ENCODE measurements around the gene RWDD2A. TPM values are rescaled to one million over a fixed set of nuclear protein-coding genes. Genes with fewer than 3 reads are reported as not detected.
A peak's percentile ranks its signal among the peaks of the same experiment; 100 is the strongest.

The RWDD2A gene
- polyA plus RNA-seq (2013, experiment 1 of 2) = 5.8 TPM
- polyA plus RNA-seq (2013, experiment 2 of 2) = 6.0 TPM

- H3K23ac ChIP-seq (ENCODE audit: low read depth, low read length, poor library complexity) = peak within 1 kb of the TSS; percentile 94
- peak; percentile 86 for DNase-seq (ENCODE audit: low spot score)
- peak within 1 kb of the TSS; percentile 93 for H2AFZ ChIP-seq (ENCODE audit: low read length)
- H3K9ac ChIP-seq (ENCODE audit: low read depth, low read length, poor library complexity) = peak within 1 kb of the TSS; percentile 88
- peak within 1 kb of the TSS; percentile 73 to 95 for H3K4me3 ChIP-seq (ENCODE audit: low read length in 2 of 2)
- no peaks in the 10 kb centered on the region for H3K9me3 ChIP-seq (replicated peaks in 1 of 2; ENCODE audit: control insufficient read depth in 2 of 2, insufficient read depth in 1 of 2, low read depth in 1 of 2, low read length in 2 of 2)
- no peak within 1 kb of the TSS for H2AK5ac ChIP-seq (ENCODE audit: low read depth, low read length)
- H2BK15ac ChIP-seq (ENCODE audit: low read length) = no peak within 1 kb of the TSS
- H3K18ac ChIP-seq (ENCODE audit: low read length) = peak within 1 kb of the TSS; percentile 95
- no peaks in the 10 kb centered on the region for H3K27me3 ChIP-seq (ENCODE audit: control insufficient read depth in 3 of 3, insufficient read depth in 3 of 3, low read depth in 1 of 3, low read length in 3 of 3)
- H2BK120ac ChIP-seq (ENCODE audit: low read depth, low read length) = no peak within 1 kb of the TSS
- peak within 1 kb of the TSS; percentile 68 for H3K4me2 ChIP-seq (ENCODE audit: insufficient read depth, low read length, poor library complexity, severe bottlenecking)
- H4K8ac ChIP-seq (ENCODE audit: low read depth, low read length) = no peak within 1 kb of the TSS
- H3K79me1 ChIP-seq (ENCODE audit: low read depth, low read length) = no peaks in the 10 kb centered on the region
- no peak within 1 kb of the TSS for H3K4ac ChIP-seq (ENCODE audit: low read length)
- no peak within 1 kb of the TSS for H2BK12ac ChIP-seq (ENCODE audit: low read length)
- no CpG with 5 or more reads among the region's 88 CpGs for WGBS, 2 donors (ENCODE audit: extremely low coverage in 2 of 2, insufficient read length in 2 of 2, insufficient replicate concordance in 1 of 2)
- H3K14ac ChIP-seq (ENCODE audit: low read length) = peak within 1 kb of the TSS; percentile 60
- peak within 1 kb of the TSS; percentile 63 for H3K27ac ChIP-seq (replicated peaks; ENCODE audit: low read length)
- H4K91ac ChIP-seq (ENCODE audit: low read depth, low read length, poor library complexity) = peak within 1 kb of the TSS; percentile 18
- peak within 1 kb of the TSS; percentile 58 for H2BK5ac ChIP-seq (ENCODE audit: low read length)
- peaks cover 3 to 8% of the 10 kb centered on the region in 2 donors for H3K4me1 ChIP-seq (ENCODE audit: control insufficient read depth in 2 of 2, insufficient read depth in 1 of 2, low read depth in 1 of 2, low read length in 2 of 2)
- peaks cover 15 to 61% of the 10 kb centered on the region in 2 donors for H3K36me3 ChIP-seq (replicated peaks in 1 of 2; ENCODE audit: control insufficient read depth in 2 of 2, insufficient read depth in 2 of 2, low read length in 2 of 2)
Observed at GRCh38 chr6:83192871-83193746, at the start of gene RWDD2A, which contains the start of gene PGM3. Gene RWDD2A (plus strand): TSS chr6:83193357. CDS start chr6:83194452, 1,095 bp downstream. Gene PGM3 (minus strand): TSS chr6:83193265. CDS start chr6:83191012, 2,253 bp downstream.

- no peaks in the 10 kb centered on the region for H3K4me1 ChIP-seq (ENCODE audit: control insufficient read depth in 2 of 2, insufficient read depth in 1 of 2, low read depth in 1 of 2, low read length in 2 of 2)
- no peak overlapping the region for H4K91ac ChIP-seq (ENCODE audit: low read depth, low read length, poor library complexity)
- H3K23ac ChIP-seq (ENCODE audit: low read depth, low read length, poor library complexity) = no peak overlapping the region
- H3K9ac ChIP-seq (ENCODE audit: low read depth, low read length, poor library complexity) = no peak overlapping the region
- H3K27ac ChIP-seq (replicated peaks; ENCODE audit: low read length) = no peak overlapping the region
- H2BK12ac ChIP-seq (ENCODE audit: low read length) = no peak overlapping the region
- H3K36me3 ChIP-seq (replicated peaks in 1 of 2; ENCODE audit: control insufficient read depth in 2 of 2, insufficient read depth in 2 of 2, low read length in 2 of 2) = peaks cover 4 to 46% of the 10 kb centered on the region in 2 donors
- WGBS, 2 donors (ENCODE audit: extremely low coverage in 2 of 2, insufficient read length in 2 of 2, insufficient replicate concordance in 1 of 2) = no CpG with 5 or more reads among the region's 2 CpGs
- H2AK5ac ChIP-seq (ENCODE audit: low read depth, low read length) = no peak overlapping the region
- H3K18ac ChIP-seq (ENCODE audit: low read length) = no peak overlapping the region
- no peak for DNase-seq (ENCODE audit: low spot score)
- H2AFZ ChIP-seq (ENCODE audit: low read length) = no peak overlapping the region
- no peak overlapping the region for H3K4me3 ChIP-seq (ENCODE audit: low read length in 2 of 2)
- no peak overlapping the region for H2BK120ac ChIP-seq (ENCODE audit: low read depth, low read length)
- H4K8ac ChIP-seq (ENCODE audit: low read depth, low read length) = no peak overlapping the region
- H3K27me3 ChIP-seq (ENCODE audit: control insufficient read depth in 3 of 3, insufficient read depth in 3 of 3, low read depth in 1 of 3, low read length in 3 of 3) = no peaks in the 10 kb centered on the region
- H3K4me2 ChIP-seq (ENCODE audit: insufficient read depth, low read length, poor library complexity, severe bottlenecking) = no peak overlapping the region
- no peak overlapping the region for H2BK5ac ChIP-seq (ENCODE audit: low read length)
- H3K4ac ChIP-seq (ENCODE audit: low read length) = no peak overlapping the region
- no peak overlapping the region for H3K14ac ChIP-seq (ENCODE audit: low read length)
- H3K79me1 ChIP-seq (ENCODE audit: low read depth, low read length) = no peaks in the 10 kb centered on the region
- H3K9me3 ChIP-seq (replicated peaks in 1 of 2; ENCODE audit: control insufficient read depth in 2 of 2, insufficient read depth in 1 of 2, low read depth in 1 of 2, low read length in 2 of 2) = no peaks in the 10 kb centered on the region
- no peak overlapping the region for H2BK15ac ChIP-seq (ENCODE audit: low read length)
Observed at GRCh38 chr6:83151114-83151513, 42.0 kb upstream of the RWDD2A start.

GRCh38 chr6:83152913-83153312, 40.2 kb upstream of the RWDD2A start:
- Histone ChIP-seq H3K4ac (ENCODE audit: low read length) (no peak overlapping the region), H3K18ac (ENCODE audit: low read length) (no peak overlapping the region), H3K9me3 (replicated peaks in 1 of 2; ENCODE audit: control insufficient read depth in 2 of 2, insufficient read depth in 1 of 2, low read depth in 1 of 2, low read length in 2 of 2) (no peaks in the 10 kb centered on the region), H3K79me1 (ENCODE audit: low read depth, low read length) (no peaks in the 10 kb centered on the region), H3K23ac (ENCODE audit: low read depth, low read length, poor library complexity) (no peak overlapping the region), H3K4me3 (ENCODE audit: low read length in 2 of 2) (no peak overlapping the region), H4K91ac (ENCODE audit: low read depth, low read length, poor library complexity) (no peak overlapping the region), H2BK15ac (ENCODE audit: low read length) (no peak overlapping the region), H3K27me3 (ENCODE audit: control insufficient read depth in 3 of 3, insufficient read depth in 3 of 3, low read depth in 1 of 3, low read length in 3 of 3) (no peaks in the 10 kb centered on the region), H3K27ac (replicated peaks; ENCODE audit: low read length) (no peak overlapping the region), H2BK5ac (ENCODE audit: low read length) (no peak overlapping the region), H3K36me3 (replicated peaks in 1 of 2; ENCODE audit: control insufficient read depth in 2 of 2, insufficient read depth in 2 of 2, low read length in 2 of 2) (peaks cover 4 to 52% of the 10 kb centered on the region in 2 donors), H4K8ac (ENCODE audit: low read depth, low read length) (no peak overlapping the region), H2AFZ (ENCODE audit: low read length) (no peak overlapping the region), H2BK120ac (ENCODE audit: low read depth, low read length) (no peak overlapping the region), H2AK5ac (ENCODE audit: low read depth, low read length) (no peak overlapping the region), H2BK12ac (ENCODE audit: low read length) (no peak overlapping the region), H3K4me1 (ENCODE audit: control insufficient read depth in 2 of 2, insufficient read depth in 1 of 2, low read depth in 1 of 2, low read length in 2 of 2) (no peaks in the 10 kb centered on the region), H3K4me2 (ENCODE audit: insufficient read depth, low read length, poor library complexity, severe bottlenecking) (no peak overlapping the region), H3K14ac (ENCODE audit: low read length) (no peak overlapping the region), H3K9ac (ENCODE audit: low read depth, low read length, poor library complexity) (no peak overlapping the region)
- no CpG with 5 or more reads among the region's 1 CpG for WGBS, 2 donors (ENCODE audit: extremely low coverage in 2 of 2, insufficient read length in 2 of 2, insufficient replicate concordance in 1 of 2)
- DNase-seq (ENCODE audit: low spot score) = peak; percentile 11

GRCh38 chr6:83153883-83154521, 39.2 kb upstream of the RWDD2A start:
- Histone ChIP-seq H3K4me2 (ENCODE audit: insufficient read depth, low read length, poor library complexity, severe bottlenecking) (no peak overlapping the region), H4K91ac (ENCODE audit: low read depth, low read length, poor library complexity) (no peak overlapping the region), H4K8ac (ENCODE audit: low read depth, low read length) (no peak overlapping the region), H3K14ac (ENCODE audit: low read length) (no peak overlapping the region), H3K27ac (replicated peaks; ENCODE audit: low read length) (no peak overlapping the region), H2AFZ (ENCODE audit: low read length) (no peak overlapping the region), H3K9me3 (replicated peaks in 1 of 2; ENCODE audit: control insufficient read depth in 2 of 2, insufficient read depth in 1 of 2, low read depth in 1 of 2, low read length in 2 of 2) (no peaks in the 10 kb centered on the region), H2BK120ac (ENCODE audit: low read depth, low read length) (no peak overlapping the region), H3K23ac (ENCODE audit: low read depth, low read length, poor library complexity) (no peak overlapping the region), H3K4ac (ENCODE audit: low read length) (no peak overlapping the region), H2BK5ac (ENCODE audit: low read length) (no peak overlapping the region), H2BK15ac (ENCODE audit: low read length) (no peak overlapping the region), H3K27me3 (ENCODE audit: control insufficient read depth in 3 of 3, insufficient read depth in 3 of 3, low read depth in 1 of 3, low read length in 3 of 3) (no peaks in the 10 kb centered on the region), H3K18ac (ENCODE audit: low read length) (no peak overlapping the region), H3K4me3 (ENCODE audit: low read length in 2 of 2) (no peak overlapping the region), H3K36me3 (replicated peaks in 1 of 2; ENCODE audit: control insufficient read depth in 2 of 2, insufficient read depth in 2 of 2, low read length in 2 of 2) (peaks cover 4 to 58% of the 10 kb centered on the region in 2 donors), H2BK12ac (ENCODE audit: low read length) (no peak overlapping the region), H2AK5ac (ENCODE audit: low read depth, low read length) (no peak overlapping the region), H3K79me1 (ENCODE audit: low read depth, low read length) (no peaks in the 10 kb centered on the region), H3K4me1 (ENCODE audit: control insufficient read depth in 2 of 2, insufficient read depth in 1 of 2, low read depth in 1 of 2, low read length in 2 of 2) (no peaks in the 10 kb centered on the region), H3K9ac (ENCODE audit: low read depth, low read length, poor library complexity) (no peak overlapping the region)
- no CpG with 5 or more reads among the region's 4 CpGs for WGBS, 2 donors (ENCODE audit: extremely low coverage in 2 of 2, insufficient read length in 2 of 2, insufficient replicate concordance in 1 of 2)
- no peak for DNase-seq (ENCODE audit: low spot score)

All from neuronal stem cell (in vitro differentiated cells).